SH-SY5Y (cell line): ENCODE measurements around the gene AXIN2.

ENCODE experiments used
- GATA2 ChIP-seq: IDR thresholded peaks from 2 replicates; pipeline ENCODE4 v1.6.1; 2011; ENCODE audit warnings: mild to moderate bottlenecking, low read depth, low read length
- GATA3 ChIP-seq: IDR thresholded peaks from 2 replicates; pipeline ENCODE4 v1.6.1; 2011; ENCODE audit warnings: low read depth, mild to moderate bottlenecking, low read length, moderate library complexity

GRCh38 chr17:65511316-65511715 lies 50.1 kb downstream of the AXIN2 start:
- TF ChIP-seq GATA2 (no peak), GATA3 (no peak)
